ENCODE results near the gene RIPOR2.

The RIPOR2 gene

GRCh38 chr6:24760210-24760609 is 175.6 kb downstream of the RIPOR2 start (continued):
- TF ChIP-seq PRDM1 (tag by site-specific recombination; IDR thresholded peaks at IDR 0.05) (no peak), REPIN1 (tag by site-specific recombination; IDR thresholded peaks at IDR 0.05; ENCODE audit: low read depth) (no peak), ZNF488 (tag by site-specific recombination; IDR thresholded peaks at IDR 0.05) (no peak), ZNF239 (tag by site-specific recombination; IDR thresholded peaks at IDR 0.05) (no peak), MYNN (tag by site-specific recombination; IDR thresholded peaks at IDR 0.05; ENCODE audit: borderline replicate concordance) (no peak), KLF8 (tag by site-specific recombination; IDR thresholded peaks at IDR 0.05) (no peak), ATF2 (tag by site-specific recombination; IDR thresholded peaks at IDR 0.05; ENCODE audit: low read depth) (no peak), ZNF768 (tag by site-specific recombination; IDR thresholded peaks at IDR 0.05) (no peak), ZNF391 (tag by site-specific recombination; IDR thresholded peaks at IDR 0.05; ENCODE audit: borderline replicate concordance, low read depth) (no peak), ZSCAN23 (tag by site-specific recombination; IDR thresholded peaks at IDR 0.05) (no peak), ZNF518A (tag by site-specific recombination; conservative IDR thresholded peaks at IDR 0.05; ENCODE audit: low read depth) (peak; percentile 80), TRIM28 (IDR thresholded peaks at IDR 0.05; ENCODE audit: borderline replicate concordance, low read length) (no peak), ZNF223 (tag by site-specific recombination; IDR thresholded peaks at IDR 0.05) (no peak; the same call in 1 of the 2 replicates), ZNF621 (tag by site-specific recombination; IDR thresholded peaks at IDR 0.05) (no peak), SP2 (tag by site-specific recombination; IDR thresholded peaks at IDR 0.05) (no peak), SCRT2 (tag by site-specific recombination; IDR thresholded peaks at IDR 0.05) (no peak), ZNF138 (tag by site-specific recombination; IDR thresholded peaks at IDR 0.05; ENCODE audit: borderline replicate concordance) (peak; percentile 79; the same call in 1 of the 2 replicates), ZNF660 (tag by site-specific recombination; IDR thresholded peaks at IDR 0.05) (no peak), ZNF585B (tag by site-specific recombination; IDR thresholded peaks at IDR 0.05) (no peak), ZNF48 (tag by site-specific recombination; IDR thresholded peaks at IDR 0.05) (no peak), ZBTB20 (tag by site-specific recombination; IDR thresholded peaks at IDR 0.05) (no peak), ZFP69B (tag by site-specific recombination; IDR thresholded peaks at IDR 0.05) (no peak)
- TF ChIP-seq, protein P1, sequence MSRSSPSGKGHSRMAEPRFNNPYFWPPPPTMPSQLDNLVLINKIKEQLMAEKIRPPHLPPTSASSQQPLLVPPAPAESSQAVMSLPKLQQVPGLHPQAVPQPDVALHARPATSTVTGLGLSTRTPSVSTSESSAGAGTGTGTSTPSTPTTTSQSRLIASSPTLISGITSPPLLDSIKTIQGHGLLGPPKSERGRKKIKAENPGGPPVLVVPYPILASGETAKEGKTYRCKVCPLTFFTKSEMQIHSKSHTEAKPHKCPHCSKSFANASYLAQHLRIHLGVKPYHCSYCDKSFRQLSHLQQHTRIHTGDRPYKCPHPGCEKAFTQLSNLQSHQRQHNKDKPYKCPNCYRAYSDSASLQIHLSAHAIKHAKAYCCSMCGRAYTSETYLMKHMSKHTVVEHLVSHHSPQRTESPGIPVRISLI (tag by site-specific recombination; IDR thresholded peaks at IDR 0.05), result no peak
- TF ChIP-seq, protein P2, sequence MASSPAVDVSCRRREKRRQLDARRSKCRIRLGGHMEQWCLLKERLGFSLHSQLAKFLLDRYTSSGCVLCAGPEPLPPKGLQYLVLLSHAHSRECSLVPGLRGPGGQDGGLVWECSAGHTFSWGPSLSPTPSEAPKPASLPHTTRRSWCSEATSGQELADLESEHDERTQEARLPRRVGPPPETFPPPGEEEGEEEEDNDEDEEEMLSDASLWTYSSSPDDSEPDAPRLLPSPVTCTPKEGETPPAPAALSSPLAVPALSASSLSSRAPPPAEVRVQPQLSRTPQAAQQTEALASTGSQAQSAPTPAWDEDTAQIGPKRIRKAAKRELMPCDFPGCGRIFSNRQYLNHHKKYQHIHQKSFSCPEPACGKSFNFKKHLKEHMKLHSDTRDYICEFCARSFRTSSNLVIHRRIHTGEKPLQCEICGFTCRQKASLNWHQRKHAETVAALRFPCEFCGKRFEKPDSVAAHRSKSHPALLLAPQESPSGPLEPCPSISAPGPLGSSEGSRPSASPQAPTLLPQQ (tag by site-specific recombination; IDR thresholded peaks at IDR 0.05), result no peak
- TF ChIP-seq, protein P3, sequence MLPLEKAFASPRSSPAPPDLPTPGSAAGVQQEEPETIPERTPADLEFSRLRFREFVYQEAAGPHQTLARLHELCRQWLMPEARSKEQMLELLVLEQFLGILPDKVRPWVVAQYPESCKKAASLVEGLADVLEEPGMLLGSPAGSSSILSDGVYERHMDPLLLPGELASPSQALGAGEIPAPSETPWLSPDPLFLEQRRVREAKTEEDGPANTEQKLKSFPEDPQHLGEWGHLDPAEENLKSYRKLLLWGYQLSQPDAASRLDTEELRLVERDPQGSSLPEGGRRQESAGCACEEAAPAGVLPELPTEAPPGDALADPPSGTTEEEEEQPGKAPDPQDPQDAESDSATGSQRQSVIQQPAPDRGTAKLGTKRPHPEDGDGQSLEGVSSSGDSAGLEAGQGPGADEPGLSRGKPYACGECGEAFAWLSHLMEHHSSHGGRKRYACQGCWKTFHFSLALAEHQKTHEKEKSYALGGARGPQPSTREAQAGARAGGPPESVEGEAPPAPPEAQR (tag by site-specific recombination; IDR thresholded peaks at IDR 0.05), result no peak
- TF ChIP-seq, protein P4, sequence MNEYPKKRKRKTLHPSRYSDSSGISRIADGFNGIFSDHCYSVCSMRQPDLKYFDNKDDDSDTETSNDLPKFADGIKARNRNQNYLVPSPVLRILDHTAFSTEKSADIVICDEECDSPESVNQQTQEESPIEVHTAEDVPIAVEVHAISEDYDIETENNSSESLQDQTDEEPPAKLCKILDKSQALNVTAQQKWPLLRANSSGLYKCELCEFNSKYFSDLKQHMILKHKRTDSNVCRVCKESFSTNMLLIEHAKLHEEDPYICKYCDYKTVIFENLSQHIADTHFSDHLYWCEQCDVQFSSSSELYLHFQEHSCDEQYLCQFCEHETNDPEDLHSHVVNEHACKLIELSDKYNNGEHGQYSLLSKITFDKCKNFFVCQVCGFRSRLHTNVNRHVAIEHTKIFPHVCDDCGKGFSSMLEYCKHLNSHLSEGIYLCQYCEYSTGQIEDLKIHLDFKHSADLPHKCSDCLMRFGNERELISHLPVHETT (tag by site-specific recombination; IDR thresholded peaks at IDR 0.05), result no peak

Data from HEK293 (cell line).